ENCODE results near the gene LRP1B. TPM values are rescaled to one million over a fixed set of nuclear protein-coding genes. Genes with fewer than 3 reads are reported as not detected.
"Not testable (repeated sequence)": the region's sequence is repeated elsewhere in the genome, so short reads cannot be mapped to it uniquely, and the experiment has no call there.

LRP1B gene
- polyA plus RNA-seq, 3 donors, result 0.77 to 1.1 (median 1.1) TPM

DNA sequence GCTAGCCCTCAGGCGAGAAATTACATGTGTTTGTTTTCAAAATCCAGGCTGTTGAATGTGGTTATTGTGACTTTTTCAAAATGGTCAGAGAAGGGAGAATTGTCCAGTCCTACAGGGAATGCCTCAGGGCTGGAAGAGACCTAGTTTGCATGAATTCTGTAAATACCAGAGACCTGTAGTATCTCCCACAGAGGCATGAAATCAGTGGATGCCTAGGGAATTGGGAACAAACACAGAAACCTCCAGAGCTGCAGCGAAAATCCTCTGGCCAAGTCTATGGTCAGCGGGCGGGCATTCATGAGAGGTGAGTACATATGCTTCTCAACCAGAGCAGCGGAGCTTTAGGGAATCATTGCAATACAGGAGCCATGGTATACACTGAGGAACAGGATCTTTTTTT is 1754.1 kb downstream of the LRP1B start:
- DNase-seq (ENCODE audit: extremely low read depth in 1 of 11, low read depth in 9 of 11, low spot score in 4 of 11), result no peak

- DNase-seq (ENCODE audit: extremely low read depth in 1 of 11, low read depth in 9 of 11, low spot score in 4 of 11), result no peak
Measured at GRCh38 chr2:140363131-140363530, 1767.7 kb downstream of the LRP1B start.

DNA sequence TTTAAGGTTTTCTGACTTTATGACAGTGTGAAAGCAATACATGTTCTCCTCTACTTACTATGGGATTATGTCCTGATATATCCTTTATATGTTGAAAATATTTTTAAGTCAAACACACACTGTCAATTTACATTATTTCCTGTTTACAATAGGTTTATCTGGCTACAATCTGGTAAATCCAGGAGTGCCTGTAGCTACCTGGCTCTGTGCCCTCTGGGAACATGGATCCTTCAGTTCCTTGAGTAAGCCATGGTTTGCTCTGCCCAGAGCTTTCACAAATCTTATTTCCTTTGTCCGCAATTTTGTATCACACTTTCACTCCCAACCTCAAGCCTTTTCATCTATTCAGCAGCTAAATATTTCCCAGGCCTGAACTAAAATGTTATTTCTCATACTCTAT is 1768.5 kb downstream of the LRP1B start:
- no peak for DNase-seq (ENCODE audit: extremely low read depth in 1 of 11, low read depth in 9 of 11, low spot score in 4 of 11)

DNA sequence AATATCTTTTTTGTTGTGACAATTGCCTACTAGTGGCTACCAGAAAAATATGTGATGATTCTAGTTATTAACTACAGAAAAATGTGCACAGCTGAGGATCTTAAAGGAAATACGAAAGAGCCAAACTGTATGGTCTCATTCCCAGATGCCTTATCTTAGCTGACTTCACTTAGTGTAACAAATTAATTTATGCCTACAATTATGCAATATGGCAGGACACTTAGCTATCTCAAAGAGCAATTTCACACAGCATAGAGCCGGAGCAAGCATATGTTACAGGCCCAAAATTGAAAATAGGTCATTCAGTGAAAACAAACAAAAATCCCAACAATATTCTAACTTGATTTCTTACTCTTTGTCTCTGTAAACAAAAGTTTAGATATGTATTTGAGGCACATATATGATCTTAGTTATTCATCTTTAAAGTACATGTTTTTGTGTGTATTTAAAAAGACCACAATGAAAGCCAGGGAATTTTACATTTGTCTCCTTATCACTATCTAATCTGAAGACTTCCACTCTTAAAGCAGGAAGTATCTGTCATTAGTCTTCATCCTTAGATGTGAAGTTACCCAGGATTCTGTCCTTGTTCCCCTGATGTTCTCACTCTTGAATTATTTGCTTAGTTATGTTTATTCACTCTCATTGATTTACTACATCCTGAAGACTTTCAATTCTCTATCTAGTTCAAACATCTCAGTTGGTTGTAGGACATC is 1771.6 kb downstream of the LRP1B start:
- no peak for DNase-seq (ENCODE audit: extremely low read depth in 1 of 11, low read depth in 9 of 11, low spot score in 4 of 11)

GRCh38 chr2:140356697-140357096 is 1774.1 kb downstream of the LRP1B start:
- no peak for DNase-seq (ENCODE audit: extremely low read depth in 1 of 11, low read depth in 9 of 11, low spot score in 4 of 11)

- no peak for DNase-seq (ENCODE audit: extremely low read depth in 1 of 11, low read depth in 9 of 11, low spot score in 4 of 11)
Measured at GRCh38 chr2:140355511-140356090, 1775.2 kb downstream of the LRP1B start.

GRCh38 chr2:140354544-140354943 is 1776.3 kb downstream of the LRP1B start:
- DNase-seq (ENCODE audit: extremely low read depth in 1 of 11, low read depth in 9 of 11, low spot score in 4 of 11), result no peak

- no peak for DNase-seq (ENCODE audit: extremely low read depth in 1 of 11, low read depth in 9 of 11, low spot score in 4 of 11)
Measured at GRCh38 chr2:140353541-140353940, 1777.3 kb downstream of the LRP1B start.

- no peak for DNase-seq (ENCODE audit: extremely low read depth in 1 of 11, low read depth in 9 of 11, low spot score in 4 of 11)
Measured at GRCh38 chr2:140351692-140352091, 1779.1 kb downstream of the LRP1B start.

DNA sequence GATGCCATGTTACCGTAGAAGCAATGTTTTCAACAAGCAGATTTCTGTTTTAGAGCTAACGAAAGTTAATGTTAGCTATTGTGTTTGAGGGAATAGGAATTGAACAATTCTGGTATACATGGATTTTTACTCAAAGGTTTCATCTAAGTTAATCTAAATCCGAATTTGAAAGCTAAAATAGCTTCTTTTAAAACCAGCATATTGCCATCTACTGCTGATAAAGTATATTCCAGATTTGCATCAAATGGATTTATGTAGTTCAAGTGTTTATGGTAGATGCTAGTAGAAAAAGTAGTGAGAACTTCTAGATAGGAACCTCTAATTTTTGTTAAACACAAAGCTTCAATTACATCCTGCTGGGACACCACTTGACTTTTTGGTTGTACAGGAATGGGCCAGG is 1781.1 kb downstream of the LRP1B start:
- no peak for DNase-seq (ENCODE audit: extremely low read depth in 1 of 11, low read depth in 9 of 11, low spot score in 4 of 11)

GRCh38 chr2:140348826-140349225 is 1782.0 kb downstream of the LRP1B start:
- DNase-seq (ENCODE audit: extremely low read depth in 1 of 11, low read depth in 9 of 11, low spot score in 4 of 11), result no peak

GRCh38 chr2:140344838-140345237 is 1786.0 kb downstream of the LRP1B start:
- no peak for DNase-seq (ENCODE audit: extremely low read depth in 1 of 11, low read depth in 9 of 11, low spot score in 4 of 11)

DNA sequence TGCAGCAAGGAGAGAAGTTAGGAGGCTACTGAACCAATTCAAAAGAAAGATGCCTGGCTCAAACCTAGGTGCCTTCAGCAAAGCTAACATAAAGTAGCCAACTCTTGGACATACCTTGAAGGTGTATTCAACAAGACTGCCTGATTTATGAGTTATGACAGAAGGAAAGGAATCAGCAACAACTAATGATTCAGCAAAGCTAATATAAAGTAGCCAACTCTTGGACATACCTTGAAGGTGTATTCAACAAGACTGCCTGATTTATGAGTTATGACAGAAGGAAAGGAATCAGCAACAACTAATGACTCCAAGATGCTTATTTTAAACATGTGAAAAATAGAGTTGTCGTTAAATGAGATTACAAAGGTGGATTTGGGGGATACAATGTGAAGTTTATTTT is 1786.5 kb downstream of the LRP1B start:
- not testable (repeated sequence) for DNase-seq (ENCODE audit: extremely low read depth in 1 of 11, low read depth in 9 of 11, low spot score in 4 of 11)

DNA sequence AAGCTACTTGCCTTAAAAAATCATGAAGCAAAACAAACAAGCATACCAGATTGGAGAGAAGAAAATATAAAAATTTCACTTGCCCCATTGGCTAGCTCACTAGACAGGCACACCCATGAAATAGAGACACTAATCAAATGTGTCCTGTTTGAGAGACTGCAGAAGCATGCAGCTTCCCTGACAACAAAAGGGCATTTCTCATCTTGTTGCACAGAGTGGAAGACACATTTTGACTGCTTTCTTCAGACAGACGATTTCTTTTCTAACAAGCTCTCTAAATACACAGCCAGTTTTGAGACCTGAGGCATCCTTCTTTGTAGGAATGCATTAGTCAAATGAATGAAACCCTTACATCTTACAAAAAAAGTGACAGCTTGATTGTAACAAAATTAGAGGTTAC is 1792.0 kb downstream of the LRP1B start:
- DNase-seq (ENCODE audit: extremely low read depth in 1 of 11, low read depth in 9 of 11, low spot score in 4 of 11), result no peak

GRCh38 chr2:140337061-140337460 is 1793.8 kb downstream of the LRP1B start:
- no peak for DNase-seq (ENCODE audit: extremely low read depth in 1 of 11, low read depth in 9 of 11, low spot score in 4 of 11)

DNA sequence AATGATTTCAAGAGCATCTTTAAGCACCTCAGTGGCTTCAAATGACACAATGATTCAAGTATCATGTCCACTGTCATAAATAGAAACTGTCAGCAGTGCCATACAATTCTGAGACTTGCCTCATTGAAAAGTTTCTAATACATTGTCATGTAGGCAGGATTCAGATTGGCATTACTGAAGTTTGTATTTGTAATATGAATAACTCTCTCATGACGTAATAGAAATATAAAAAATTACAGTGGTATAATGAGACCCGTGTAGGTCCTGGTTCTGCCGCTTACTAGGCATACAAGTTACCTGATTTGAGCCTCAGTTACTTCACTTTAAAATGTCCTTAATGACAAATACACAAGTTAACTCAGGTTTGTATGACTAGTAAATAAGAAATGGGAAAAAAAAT is 1814.5 kb downstream of the LRP1B start:
- no peak for DNase-seq (ENCODE audit: extremely low read depth in 1 of 11, low read depth in 9 of 11, low spot score in 4 of 11)

DNA sequence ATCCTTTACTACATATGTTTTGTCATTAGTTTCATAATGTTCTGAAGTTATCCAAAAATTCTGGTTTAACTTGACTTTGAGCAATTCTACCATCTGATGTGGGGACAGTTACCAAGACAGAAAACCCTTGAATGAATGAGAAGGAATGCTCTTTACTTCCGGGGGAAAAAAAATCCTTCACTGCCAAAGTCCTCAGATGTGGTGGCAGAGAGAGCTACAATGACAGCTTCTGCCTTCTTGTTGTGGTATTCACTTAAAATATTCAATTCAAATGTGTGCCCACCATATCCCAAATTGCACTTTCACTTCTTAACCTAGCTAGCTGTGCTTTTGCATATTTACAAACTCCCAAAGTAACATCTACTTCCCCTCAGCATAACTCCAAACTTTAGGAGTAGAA is 1818.9 kb downstream of the LRP1B start:
- DNase-seq (ENCODE audit: extremely low read depth in 1 of 11, low read depth in 9 of 11, low spot score in 4 of 11), result no peak

DNA sequence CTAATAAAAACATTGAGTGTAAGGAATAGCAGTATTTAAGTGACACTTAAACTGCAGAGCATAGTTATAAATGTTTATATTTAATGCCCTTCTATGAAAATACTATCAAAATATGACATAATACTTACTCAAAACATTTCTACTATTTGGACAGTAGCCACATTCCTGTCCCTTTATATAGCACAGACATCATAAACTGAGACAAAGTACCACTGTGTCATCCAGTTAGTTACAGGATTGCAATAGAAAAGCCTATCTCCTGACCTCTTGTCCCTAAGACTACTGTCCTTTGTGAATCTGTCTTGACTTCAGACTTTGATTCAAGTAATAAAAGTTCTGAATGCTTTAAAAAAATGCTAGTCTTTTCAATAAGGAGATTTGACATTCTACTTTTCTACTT is 1822.1 kb downstream of the LRP1B start:
- no peak for DNase-seq (ENCODE audit: extremely low read depth in 1 of 11, low read depth in 9 of 11, low spot score in 4 of 11)

DNA sequence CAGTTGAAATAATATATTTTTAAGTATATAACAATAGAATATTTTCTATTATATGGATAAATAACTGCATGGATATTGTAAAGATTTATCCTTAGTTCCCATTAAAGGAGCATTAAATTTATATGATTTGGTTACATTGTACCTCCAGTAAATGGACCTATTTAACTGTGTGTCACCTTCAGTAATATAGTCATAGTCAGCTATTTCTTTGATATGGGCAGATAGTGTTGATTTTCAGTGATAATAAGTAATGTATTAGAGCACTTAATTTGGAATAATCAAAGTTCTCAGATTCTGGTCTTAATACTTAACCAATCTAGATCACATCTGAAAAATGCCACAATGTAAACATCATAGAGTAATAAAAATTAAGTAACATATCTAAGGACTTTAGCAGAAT is 1823.3 kb downstream of the LRP1B start:
- no peak for DNase-seq (ENCODE audit: extremely low read depth in 1 of 11, low read depth in 9 of 11, low spot score in 4 of 11)

- DNase-seq (ENCODE audit: extremely low read depth in 1 of 11, low read depth in 9 of 11, low spot score in 4 of 11), result no peak
Measured at GRCh38 chr2:140295767-140296166, 1835.0 kb downstream of the LRP1B start.

DNA sequence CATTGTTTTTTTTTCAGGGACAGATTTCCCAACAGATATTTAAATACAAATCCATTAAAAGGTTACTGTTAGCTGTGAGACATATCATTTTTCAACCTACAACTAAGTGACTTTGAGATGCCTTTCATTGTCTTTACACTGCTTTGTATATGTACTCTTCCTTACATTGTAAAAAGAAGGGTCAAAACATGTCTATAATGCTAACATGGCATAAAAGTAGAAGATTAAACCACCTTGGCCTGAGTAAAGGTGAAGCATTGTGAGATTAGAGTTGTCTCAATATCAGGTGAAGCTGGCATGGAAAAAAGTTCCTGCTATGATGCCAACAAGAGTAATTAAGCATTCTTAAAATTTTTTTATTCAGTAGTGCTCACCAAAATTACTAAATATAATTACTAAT is 1842.1 kb downstream of the LRP1B start:
- DNase-seq (ENCODE audit: extremely low read depth in 1 of 11, low read depth in 9 of 11, low spot score in 4 of 11), result no peak
